GM18951 (cell line): ENCODE results near the gene TAS2R16.
"Not testable (repeated sequence)": the region's sequence is repeated elsewhere in the genome, so short reads cannot be mapped to it uniquely, and the experiment has no call there.

Experiments
- POLR2A ChIP-seq: IDR thresholded peaks from 4 replicates; pipeline ENCODE4 v1.6.1; 2011; ENCODE audit warnings: mild to moderate bottlenecking; ENCODE audit not compliant: insufficient read length, insufficient read depth; ENCODE audit errors: extremely low read depth
- in situ Hi-C: fragments of 300-500 bp; cut with MboI; formaldehyde crosslinking; loops from one replicate; pipeline ENCODE4 v1.12.0; 2022; ENCODE audit warnings: low sequenced_read_pairs, mixed read lengths, inconsistent platforms; ENCODE audit not compliant: unreplicated experiment

TAS2R16 gene

DNA sequence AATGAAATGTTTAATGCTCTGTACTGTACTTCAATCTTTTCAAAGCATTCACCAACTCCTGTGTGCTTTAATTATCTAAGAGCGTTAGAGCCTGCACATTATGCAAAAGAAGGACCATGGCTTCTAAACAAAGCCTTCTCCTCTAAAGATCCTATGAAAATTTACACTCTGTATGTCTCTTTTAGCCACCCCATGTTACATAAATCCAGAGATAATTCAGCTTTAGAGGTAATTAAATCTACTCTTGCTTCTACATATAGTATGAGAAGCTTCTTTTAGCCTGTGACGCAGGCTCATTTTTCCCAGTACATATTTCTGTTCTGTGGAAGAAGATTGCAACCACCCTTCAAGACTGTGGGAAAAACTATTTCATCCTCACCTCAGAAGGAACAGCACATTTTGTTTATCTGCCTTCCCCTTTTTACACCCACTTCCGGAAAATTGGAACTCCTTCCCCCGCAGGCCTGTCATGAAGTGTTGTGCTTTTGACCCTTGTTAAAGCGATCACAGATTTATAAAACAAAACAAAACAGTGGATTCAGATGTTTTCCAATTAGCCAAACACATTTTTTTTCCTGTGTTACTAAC is 8.1 kb upstream of the TAS2R16 start:
- in situ Hi-C loops: no loop called here
- no peak for TF ChIP-seq POLR2A

GRCh38 chr7:122989577-122989976 is 5.9 kb downstream of the TAS2R16 start:
- TF ChIP-seq POLR2A: no peak
- in situ Hi-C loops: no loop called here

DNA sequence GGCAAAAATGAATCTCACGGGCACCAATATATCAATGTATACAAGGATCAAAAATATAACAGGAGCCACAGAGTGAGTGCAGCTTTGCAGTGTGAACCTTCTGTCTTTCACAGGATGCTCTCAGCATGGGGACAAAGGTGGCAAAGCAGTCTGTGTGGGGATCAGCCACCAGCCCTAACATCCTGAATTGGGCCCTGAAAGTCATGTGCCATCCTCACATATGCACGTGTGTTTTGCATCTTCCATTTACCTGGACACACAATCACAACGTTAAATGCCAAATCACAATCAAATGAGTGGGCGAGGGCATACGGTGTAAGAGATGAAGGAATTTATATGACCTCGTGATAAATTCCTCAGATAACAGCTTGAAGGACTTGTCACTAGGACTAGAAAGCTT is 6.5 kb downstream of the TAS2R16 start:
- no peak for TF ChIP-seq POLR2A
- in situ Hi-C loops: no loop called here

DNA sequence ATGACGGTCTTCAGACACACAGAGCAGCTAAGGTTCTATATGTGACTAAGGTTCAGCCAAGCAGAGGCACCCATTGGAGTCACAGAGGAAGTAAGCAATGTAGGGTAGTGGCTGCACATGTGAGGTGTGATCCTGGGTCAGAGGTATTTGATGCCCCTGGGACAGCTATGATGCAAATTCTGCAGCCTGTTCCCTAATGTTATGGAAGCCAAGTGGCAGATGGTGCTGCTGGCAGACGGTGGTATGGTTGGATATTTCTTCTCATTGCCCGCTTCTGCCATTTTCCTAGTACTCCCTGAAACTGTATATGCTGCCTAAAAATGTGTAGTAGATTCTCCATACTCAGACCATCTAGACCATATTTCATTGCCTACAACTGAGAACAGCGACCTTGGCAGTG is 7.2 kb downstream of the TAS2R16 start:
- TF ChIP-seq POLR2A: no peak
- in situ Hi-C loops: no loop called here

DNA sequence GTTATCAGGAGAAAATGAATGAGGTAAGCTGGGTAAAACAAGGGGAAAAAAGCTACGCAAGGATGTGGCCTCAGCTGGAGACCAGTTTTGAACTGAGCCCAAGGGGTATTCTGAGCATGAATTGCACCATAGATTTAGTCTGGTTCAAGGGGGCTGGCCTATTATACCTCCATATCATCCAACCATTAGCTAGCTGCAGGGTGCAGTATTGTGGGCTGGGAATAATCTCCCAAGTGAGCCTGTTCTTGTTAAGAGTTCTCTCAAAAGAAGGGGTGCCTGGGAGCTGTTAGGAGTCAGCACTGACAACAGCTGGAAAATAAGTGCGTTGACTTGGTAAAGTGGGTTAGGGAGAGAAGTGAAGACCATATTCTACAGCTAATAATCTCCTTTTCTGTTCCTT is 8.0 kb downstream of the TAS2R16 start:
- no peak for TF ChIP-seq POLR2A
- in situ Hi-C loops: no loop called here

DNA sequence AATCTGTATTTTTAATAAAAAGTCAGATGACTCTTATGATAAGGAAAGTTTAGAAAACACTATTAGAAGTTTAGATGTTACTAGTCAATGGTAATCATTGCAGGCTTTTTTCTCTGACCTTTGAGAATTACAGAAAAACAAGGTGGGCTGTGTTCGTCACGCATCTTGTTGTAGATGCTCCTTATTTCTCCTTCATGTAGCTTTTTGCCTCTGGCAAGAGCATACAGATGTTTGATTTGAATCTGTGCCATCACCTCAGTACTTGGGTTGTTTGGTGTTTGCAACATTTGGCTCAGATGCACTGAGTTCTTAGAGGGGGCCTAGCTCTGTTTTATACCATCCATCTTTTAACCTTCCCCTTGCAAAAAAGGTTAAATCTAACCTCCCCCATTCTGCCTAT is 11.5 kb downstream of the TAS2R16 start:
- in situ Hi-C loops: no loop called here
- TF ChIP-seq POLR2A: no peak

DNA sequence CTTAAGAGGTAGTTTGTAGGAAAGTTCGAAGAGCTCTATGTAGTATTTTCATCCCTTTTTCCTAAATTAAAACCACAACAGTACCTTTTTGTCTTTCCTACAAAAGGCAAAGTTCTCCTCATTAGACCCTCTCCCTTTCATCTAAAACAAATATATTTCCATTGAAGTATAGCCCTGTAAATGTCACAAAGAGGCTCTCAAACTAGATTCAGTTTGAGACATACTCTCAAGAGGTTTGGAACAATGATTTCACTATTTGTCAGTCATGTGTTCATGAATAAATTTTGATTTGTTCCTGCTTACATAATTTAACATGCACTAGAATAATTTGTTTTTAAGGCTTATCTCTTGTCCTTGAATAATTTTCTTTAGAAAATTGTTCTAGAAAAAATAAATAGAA is 12.2 kb downstream of the TAS2R16 start:
- in situ Hi-C loops: no loop called here
- no peak for TF ChIP-seq POLR2A

DNA sequence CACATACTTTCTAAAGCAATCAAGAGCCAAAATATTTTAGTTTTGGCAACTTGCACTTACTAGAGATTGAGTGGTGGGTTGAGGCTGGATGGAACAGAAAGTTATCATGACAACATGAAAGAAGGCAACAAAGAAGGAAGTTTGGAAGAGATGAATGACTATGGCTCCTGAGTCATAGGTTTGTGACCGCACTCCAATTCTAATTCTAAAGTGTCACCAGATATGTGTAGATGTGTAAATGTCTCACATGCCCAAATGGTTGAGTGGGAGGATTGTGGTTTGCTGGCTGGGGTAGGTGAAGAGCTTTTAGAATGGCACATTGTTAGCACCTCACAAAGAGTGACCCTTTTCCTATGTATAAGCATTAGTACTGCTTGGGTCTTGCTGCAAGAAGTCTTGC is 20.2 kb downstream of the TAS2R16 start:
- TF ChIP-seq POLR2A: no peak
- in situ Hi-C loops: no loop called here

- TF ChIP-seq POLR2A: no peak
- in situ Hi-C loops: no loop called here
Observed at GRCh38 chr7:122974229-122974628, 21.3 kb downstream of the TAS2R16 start.

- no peak for TF ChIP-seq POLR2A
- in situ Hi-C loops: no loop called here
Observed at GRCh38 chr7:122972056-122972455, 23.4 kb downstream of the TAS2R16 start.

DNA sequence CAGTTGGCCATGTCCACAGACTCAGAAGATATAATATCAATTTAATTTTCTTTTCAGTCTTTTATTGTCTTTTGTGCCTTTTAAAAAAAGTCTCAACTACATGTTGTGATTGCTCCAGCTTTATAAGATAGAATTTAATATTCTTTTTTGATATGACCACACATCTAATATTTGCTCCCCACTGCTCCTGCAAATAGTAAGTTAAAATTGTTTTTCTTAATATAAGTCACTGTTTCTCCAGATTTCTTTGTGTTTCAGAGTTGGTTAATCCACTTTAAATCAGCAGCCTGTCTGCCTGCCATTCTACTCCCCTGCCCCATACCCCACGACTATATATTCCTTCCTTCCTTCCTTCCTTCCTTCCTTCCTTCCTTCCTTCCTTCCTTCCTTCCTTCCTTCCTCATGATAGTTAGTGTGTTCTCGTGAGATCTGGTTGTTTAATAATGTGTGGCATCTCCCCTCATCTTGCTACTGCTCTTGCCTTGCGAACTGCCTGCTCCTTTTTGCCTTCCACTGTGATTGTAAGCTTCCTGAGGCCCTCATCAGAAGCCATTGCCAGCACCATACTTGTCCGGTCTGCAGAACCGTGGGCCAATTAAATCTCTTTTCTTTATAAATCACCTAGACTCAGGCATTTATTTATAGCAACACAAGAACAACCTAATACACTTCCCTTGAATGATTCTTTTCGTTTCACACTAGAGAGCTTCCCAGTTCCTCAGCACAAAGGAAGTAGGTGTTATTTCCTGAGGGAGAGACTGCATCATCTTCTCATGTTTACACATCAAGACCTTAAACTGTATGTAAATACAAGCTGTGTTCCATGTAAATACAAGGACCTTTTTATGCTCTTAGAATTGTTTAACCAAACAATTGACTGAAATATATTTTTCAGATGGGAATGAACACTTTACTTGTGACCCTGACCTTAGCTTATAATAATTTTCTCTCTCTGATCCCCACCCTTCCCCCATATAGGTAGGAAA is 24.5 kb downstream of the TAS2R16 start:
- TF ChIP-seq POLR2A: no peak
- in situ Hi-C loops: no loop called here

DNA sequence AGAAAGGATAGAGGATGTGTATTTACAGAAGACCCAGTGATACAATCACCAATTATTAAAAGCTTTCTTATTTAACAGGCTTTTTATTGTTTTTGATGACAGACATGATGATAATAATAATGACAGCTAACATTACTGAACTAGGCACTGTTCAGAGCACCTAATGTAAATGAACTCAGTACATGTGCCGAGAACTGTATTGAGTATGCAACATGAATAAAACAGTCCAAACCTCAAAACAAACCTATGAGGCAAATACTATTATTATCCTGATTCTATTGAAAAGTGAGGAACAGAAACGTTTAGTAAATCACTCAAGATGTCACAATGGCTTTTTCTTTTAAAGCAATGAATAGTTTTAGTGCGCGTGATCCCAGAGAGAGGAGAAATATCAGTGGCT is 27.1 kb downstream of the TAS2R16 start:
- in situ Hi-C loops: no loop called here
- TF ChIP-seq POLR2A: no peak

DNA sequence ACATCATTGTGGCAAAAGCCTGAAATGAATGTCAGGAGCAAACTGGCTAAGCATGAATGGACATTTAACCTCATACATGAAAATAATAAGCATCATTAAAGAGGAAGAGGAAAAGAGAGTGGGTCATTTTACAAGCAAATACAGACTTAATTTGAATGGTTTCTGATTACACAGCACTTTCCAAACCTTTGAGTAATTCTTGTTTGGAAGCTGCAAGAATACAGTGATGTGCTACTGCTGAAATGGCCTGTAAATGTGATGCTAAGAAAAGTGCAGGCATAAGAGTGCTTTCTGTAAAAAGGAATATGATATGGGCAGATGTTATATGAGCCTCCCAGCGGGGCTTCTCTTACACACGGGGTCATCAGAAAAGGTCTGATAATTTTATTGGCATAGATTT is 30.2 kb downstream of the TAS2R16 start:
- no peak for TF ChIP-seq POLR2A
- in situ Hi-C loops: no loop called here

- in situ Hi-C loops: not testable (repeated sequence)
Observed at GRCh38 chr7:122953678-122954077, 41.8 kb downstream of the TAS2R16 start.
